Left lung (tissue), 10 donors: ENCODE measurements around the gene STK11. TPM values are rescaled to one million over a fixed set of nuclear protein-coding genes. Genes with fewer than 3 reads are reported as not detected.

ENCODE experiments used
- ATAC-seq: fragments of 200-7000 bp; cut with Tn5 transposase; one replicate; pipeline ENCODE4 v1.9.1; 2020; ENCODE audit warnings: moderate library complexity
- DNase-seq, 4 donors: peaks; one replicate each; pipeline ENCODE4 v3.0.0-alpha.2; 2013 to 2020
- H3K27ac ChIP-seq, 2 donors: fragments of 200-600 bp; sonication (generic) in 1 of 2; one replicate each; pipeline versions ENCODE4 v1.5.0 to v1.8.0; 2020 to 2021
- H3K27me3 ChIP-seq, 2 donors: fragments of 200-600 bp; sonication (generic) in 1 of 2; one replicate each; pipeline versions ENCODE4 v1.5.0 to v1.8.0; 2020 to 2021
- H3K36me3 ChIP-seq, 2 donors: fragments of 200-600 bp; sonication (generic) in 1 of 2; one replicate each; pipeline versions ENCODE4 v1.5.0 to v1.8.0; 2020 to 2021
- H3K4me1 ChIP-seq, 2 donors: fragments of 200-600 bp; one replicate each; pipeline ENCODE4 v1.8.0; 2021
- H3K4me3 ChIP-seq, 2 donors: fragments of 200-600 bp; sonication (generic) in 1 of 2; one replicate each; pipeline versions ENCODE4 v1.5.0 to v1.8.0; 2020 to 2021; ENCODE audit warnings: mild to moderate bottlenecking in 1 of 2
- H3K9me3 ChIP-seq, 2 donors: fragments of 200-600 bp; sonication (generic) in 1 of 2; one replicate each; pipeline versions ENCODE4 v1.5.0 to v1.8.0; 2020 to 2021
- CTCF ChIP-seq, 2 donors: fragments of 200-600 bp; sonication (generic) in 1 of 2; IDR thresholded peaks; one replicate each; pipeline versions ENCODE4 v1.5.0 to v1.8.0; 2021; ENCODE audit warnings: antibody characterized with exemption in 2 of 2
- intact Hi-C, 2 donors: fragments of 100-400 bp; cut with DNase I; formaldehyde crosslinking; loops; one replicate each; pipeline versions ENCODE4 v1.11.2 to v1.14.2; 2022
- polyA plus RNA-seq, 6 donors: library from polyadenylated mRNA; unstranded; fragments of 120-200 nt; gene quantifications; one replicate each; pipeline ENCODE4 v1.2.1, GENCODE V29; 2013; ENCODE audit not compliant: insufficient read length in 6 of 6
- total RNA-seq, 2 donors: library from RNA; stranded (reverse); fragmentation: NEBNext Ultra II Directional; extraction: Animal tissue kit (Norgen Biotek cat#: 25700); gene quantifications; one replicate each; pipeline ENCODE4 v1.2.1, GENCODE V29; 2021
- donor health status: DM: no; HTN: yes; CAD: no.
- donor health status: DM: no; HTN: no; CAD: no.

The STK11 gene
- total and polyA plus RNA-seq, 8 donors: 42.6 to 58.4 (median 51.1) TPM

- H3K36me3 ChIP-seq: peaks cover 0 to 88% of the 10 kb centered on the region in 2 donors
- H3K4me1 ChIP-seq: peaks cover 0 to 6% of the 10 kb centered on the region in 2 donors
- ATAC-seq (no peak), DNase-seq (no peak)
- no peaks in the 10 kb centered on the region for H3K27me3 ChIP-seq
- no peak overlapping the region for H3K27ac ChIP-seq
- H3K9me3 ChIP-seq: no peaks in the 10 kb centered on the region
- TF ChIP-seq CTCF (IDR thresholded peaks at IDR 0.05): no peak
- intact Hi-C loops: no loop called here
- no peak overlapping the region for H3K4me3 ChIP-seq
These were observed 18.7 kb downstream of the STK11 start for GRCh38 chr19:1224047-1224825.

- no peaks in the 10 kb centered on the region for H3K27me3 ChIP-seq
- H3K4me3 ChIP-seq: no peak overlapping the region
- intact Hi-C loops: no loop called here
- peaks cover 0 to 85% of the 10 kb centered on the region in 2 donors for H3K36me3 ChIP-seq
- TF ChIP-seq CTCF (IDR thresholded peaks at IDR 0.05): no peak
- H3K4me1 ChIP-seq: peaks cover 0 to 6% of the 10 kb centered on the region in 2 donors
- H3K9me3 ChIP-seq: no peaks in the 10 kb centered on the region
- DNase-seq: no peak
- H3K27ac ChIP-seq: no peak overlapping the region
- ATAC-seq: no peak
These were observed 19.3 kb downstream of the STK11 start for GRCh38 chr19:1224847-1225246.

- Histone ChIP-seq H3K9me3 (no peaks in the 10 kb centered on the region), H3K36me3 (peaks cover 0 to 78% of the 10 kb centered on the region in 2 donors), H3K27ac (no peak overlapping the region), H3K27me3 (no peaks in the 10 kb centered on the region), H3K4me1 (peaks cover 0 to 6% of the 10 kb centered on the region in 2 donors), H3K4me3 (no peak overlapping the region)
- ATAC-seq (no peak), DNase-seq (no peak)
- no peak for TF ChIP-seq CTCF (IDR thresholded peaks at IDR 0.05)
- intact Hi-C loops: no loop called here
These were observed 20.1 kb downstream of the STK11 start for GRCh38 chr19:1225440-1226226.

GRCh38 chr19:1226227-1226518 is 20.6 kb downstream of the STK11 start:
- H3K27me3 ChIP-seq: no peaks in the 10 kb centered on the region
- no peak overlapping the region for H3K27ac ChIP-seq
- H3K9me3 ChIP-seq: no peaks in the 10 kb centered on the region
- H3K4me3 ChIP-seq: no peak overlapping the region
- no peak for ATAC-seq
- H3K36me3 ChIP-seq: peaks cover 0 to 72% of the 10 kb centered on the region in 2 donors
- no peak for DNase-seq
- TF ChIP-seq CTCF (IDR thresholded peaks at IDR 0.05): no peak
- intact Hi-C loops: no loop called here
- H3K4me1 ChIP-seq: peaks cover 0 to 6% of the 10 kb centered on the region in 2 donors
